ENCODE results near the gene OSTN. TPM values are rescaled to one million over a fixed set of nuclear protein-coding genes. Genes with fewer than 3 reads are reported as not detected.

Gene OSTN
- total and polyA plus RNA-seq, 9 of the 15 experiments (the other 6 are each of a cell fraction or from before 2014, with no cell fraction given), result not detected

GRCh38 chr3:191313296-191313695, 114.3 kb downstream of the OSTN start:
- H3K9me3 ChIP-seq (replicated peaks; ENCODE audit: control insufficient read depth, insufficient read depth, low read depth, low read length), result no peaks in the 10 kb centered on the region
- ChIA-PET POLR2A (interaction anchor here (0.9 kb wide), 1 partner anchor 16 kb away, joined by 3 read pairs; the partner anchor contains the start of gene CCDC50), CTCF (ENCODE audit: low intra/inter-chr PET ratio) (no interaction called here)
- FAIRE-seq (no peak), DNase-seq (ENCODE audit: extremely low read depth in 1 of 4, low spot score in 3 of 4) (no peak), ATAC-seq (no peak)
- H3K4me1 ChIP-seq (replicated peaks in 1 of 2; ENCODE audit: control insufficient read depth in 2 of 2, insufficient read depth in 2 of 2, low read length in 2 of 2), result peaks cover 0 to 7% of the 10 kb centered on the region in 2 experiments; a peak in 1 of 5 replicates
- BruUV-seq (replicated peaks), result no TSS peak
- H2AFZ ChIP-seq (ENCODE audit: low read depth, low read length), result no peak overlapping the region
- H3K36me3 ChIP-seq (ENCODE audit: control insufficient read depth, insufficient read depth, low read length), result no peaks in the 10 kb centered on the region
- H4K20me1 ChIP-seq (replicated peaks; ENCODE audit: control insufficient read depth, insufficient read depth, low read length), result no peaks in the 10 kb centered on the region
- H3K79me2 ChIP-seq (ENCODE audit: control insufficient read depth, insufficient read depth, low read length), result no peaks in the 10 kb centered on the region
- H3K27ac ChIP-seq (ENCODE audit: extremely low read depth, low read depth, low read length), result no peak overlapping the region
- in situ Hi-C loops (cut with MboI) (no loop called here), intact Hi-C loops (cut with micrococcal nuclease) (no loop called here)
- no peak for TF ChIP-seq MYBL2 (IDR thresholded peaks at IDR 0.05; ENCODE audit: low read depth)
- TF ChIP-seq MYBL2 (CRISPR knock-in tag; IDR thresholded peaks at IDR 0.05; ENCODE audit: borderline replicate concordance), result no peak
- TF ChIP-seq BRF2 (IDR thresholded peaks at IDR 0.05; ENCODE audit: borderline replicate concordance, insufficient read depth, insufficient read length), result no peak
- no peaks in the 10 kb centered on the region for H3K9me1 ChIP-seq (ENCODE audit: control insufficient read depth, insufficient read depth, low read length)
- no peak overlapping the region for H3K9ac ChIP-seq (ENCODE audit: insufficient read depth in 1 of 2, low read depth in 2 of 2, low read length in 2 of 2)
- H3K4me3 ChIP-seq, result no peak overlapping the region
- H3K27me3 ChIP-seq (ENCODE audit: control insufficient read depth in 2 of 2, insufficient read depth in 2 of 2, low read length in 2 of 2), result peaks cover 2 to 7% of the 10 kb centered on the region in 2 experiments; a peak in 3 of 5 replicates
- H3K4me2 ChIP-seq (ENCODE audit: insufficient read depth, low read length), result no peak overlapping the region
- 2% methylated on average over 2 of the region's 2 CpGs for whole genome bisulfite sequencing (ENCODE audit: insufficient coverage, low coverage, missing lambda C conversion rate)

GRCh38 chr3:191314109-191314728, 115.2 kb downstream of the OSTN start:
- Histone ChIP-seq H3K9ac (ENCODE audit: insufficient read depth in 1 of 2, low read depth in 2 of 2, low read length in 2 of 2) (no peak overlapping the region), H4K20me1 (replicated peaks; ENCODE audit: control insufficient read depth, insufficient read depth, low read length) (no peaks in the 10 kb centered on the region), H3K9me3 (replicated peaks; ENCODE audit: control insufficient read depth, insufficient read depth, low read depth, low read length) (no peaks in the 10 kb centered on the region), H3K4me2 (ENCODE audit: insufficient read depth, low read length) (no peak overlapping the region), H2AFZ (ENCODE audit: low read depth, low read length) (no peak overlapping the region), H3K27me3 (ENCODE audit: control insufficient read depth in 2 of 2, insufficient read depth in 2 of 2, low read length in 2 of 2) (peaks cover 2 to 7% of the 10 kb centered on the region in 2 experiments; a peak in 3 of 5 replicates), H3K9me1 (ENCODE audit: control insufficient read depth, insufficient read depth, low read length) (no peaks in the 10 kb centered on the region), H3K4me3 (no peak overlapping the region), H3K4me1 (replicated peaks in 1 of 2; ENCODE audit: control insufficient read depth in 2 of 2, insufficient read depth in 2 of 2, low read length in 2 of 2) (peaks cover 0 to 7% of the 10 kb centered on the region in 2 experiments; a peak in 1 of 5 replicates), H3K27ac (ENCODE audit: extremely low read depth, low read depth, low read length) (no peak overlapping the region), H3K79me2 (ENCODE audit: control insufficient read depth, insufficient read depth, low read length) (no peaks in the 10 kb centered on the region), H3K36me3 (ENCODE audit: control insufficient read depth, insufficient read depth, low read length) (no peaks in the 10 kb centered on the region)
- no TSS peak for BruUV-seq (replicated peaks)
- DNase-seq (ENCODE audit: extremely low read depth in 1 of 4, low spot score in 3 of 4) (no peak), FAIRE-seq (no peak), ATAC-seq (no peak)
- POLR2A ChIA-PET, result no interaction called here
- intact Hi-C loops (cut with micrococcal nuclease) (no loop called here), in situ Hi-C loops (cut with MboI) (no loop called here)
- CTCF ChIA-PET (ENCODE audit: low intra/inter-chr PET ratio), result no interaction called here
- 18% methylated on average over 5 of the region's 5 CpGs for WGBS (ENCODE audit: insufficient coverage, low coverage, missing lambda C conversion rate)
- TF ChIP-seq BRD4 (IDR thresholded peaks at IDR 0.05) (no peak), RBM15 (IDR thresholded peaks at IDR 0.05; ENCODE audit: insufficient read depth, low read length) (no peak), ZNF253 (CRISPR knock-in tag; conservative IDR thresholded peaks at IDR 0.05) (no peak), ZEB2 (IDR thresholded peaks at IDR 0.05) (no peak), ZNF764 (CRISPR knock-in tag; IDR thresholded peaks at IDR 0.05; ENCODE audit: low read depth) (no peak), ZNF766 (CRISPR knock-in tag; conservative IDR thresholded peaks at IDR 0.05) (no peak), HOMEZ (CRISPR knock-in tag; IDR thresholded peaks at IDR 0.05) (no peak), ZNF431 (CRISPR knock-in tag; IDR thresholded peaks at IDR 0.05) (no peak), ARNT (IDR thresholded peaks at IDR 0.05) (no peak), CREB3 (tag; conservative IDR thresholded peaks at IDR 0.05; ENCODE audit: low read depth) (no peak)

Measured in K562 (cell line).